GM23338 (cell line): ENCODE measurements around the gene ARSB.
A peak's percentile ranks its signal among the peaks of the same experiment; 100 is the strongest.

Experiments
- CTCF ChIP-seq, 2 experiments: fragments of 200-600 bp in 1 of 2; sonication (generic) in 1 of 2; conservative IDR thresholded peaks; 2 replicates each; pipeline versions ENCODE4 v1.5.1 to v1.6.1; 2016 to 2017; ENCODE audit warnings: antibody characterized with exemption in 2 of 2, low read depth in 2 of 2, mild to moderate bottlenecking in 2 of 2, moderate library complexity in 1 of 2
- EZH2 ChIP-seq: fragments of 200-600 bp; sonication (generic); IDR thresholded peaks from one replicate; pipeline ENCODE4 v1.8.0; 2017; ENCODE audit warnings: antibody characterized with exemption, mild to moderate bottlenecking, low read depth; ENCODE audit not compliant: unreplicated experiment
- REST ChIP-seq: IDR thresholded peaks from one replicate; pipeline ENCODE4 v1.6.1; 2018; ENCODE audit warnings: antibody characterized with exemption; ENCODE audit not compliant: unreplicated experiment

GRCh38 chr5:79008362-79008761, 23.3 kb upstream of the ARSB start:
- TF ChIP-seq EZH2 (no peak), CTCF (conservative IDR thresholded peaks at IDR 0.05; ENCODE audit: low read depth in 2 of 2) (peak; percentile 32 to 57), REST (no peak)
